ENCODE measurements around the gene IL26. TPM values are rescaled to one million over a fixed set of nuclear protein-coding genes. Genes with fewer than 3 reads are reported as not detected.
"Not testable (repeated sequence)": the region's sequence is repeated elsewhere in the genome, so short reads cannot be mapped to it uniquely, and the experiment has no call there.

IL26 gene
- total and polyA plus RNA-seq, 5 donors: not detected

- intact Hi-C loops (cut with DNase I): loop anchor here in 3 of 4 donors (5.0 kb wide), 1 partner anchor 93 kb away; no protein-coding TSS in a partner anchor
- ATAC-seq (no peak), DNase-seq (no peak)
- no peaks in the 10 kb centered on the region for H3K9me3 ChIP-seq (ENCODE audit: control insufficient read depth, low read length)
- 70% methylated on average over 3 of the region's 3 CpGs for WGBS
- no peak overlapping the region for H3K4me3 ChIP-seq (ENCODE audit: low read length)
- no peak overlapping the region for H3K27ac ChIP-seq (ENCODE audit: low read length)
- H3K4me1 ChIP-seq (ENCODE audit: control insufficient read depth, insufficient read depth, low read length): no peaks in the 10 kb centered on the region
- H3K27me3 ChIP-seq (ENCODE audit: control insufficient read depth, insufficient read depth): no peaks in the 10 kb centered on the region
Measured at GRCh38 chr12:68224613-68225285, 861 bp downstream of the IL26 start.

DNA sequence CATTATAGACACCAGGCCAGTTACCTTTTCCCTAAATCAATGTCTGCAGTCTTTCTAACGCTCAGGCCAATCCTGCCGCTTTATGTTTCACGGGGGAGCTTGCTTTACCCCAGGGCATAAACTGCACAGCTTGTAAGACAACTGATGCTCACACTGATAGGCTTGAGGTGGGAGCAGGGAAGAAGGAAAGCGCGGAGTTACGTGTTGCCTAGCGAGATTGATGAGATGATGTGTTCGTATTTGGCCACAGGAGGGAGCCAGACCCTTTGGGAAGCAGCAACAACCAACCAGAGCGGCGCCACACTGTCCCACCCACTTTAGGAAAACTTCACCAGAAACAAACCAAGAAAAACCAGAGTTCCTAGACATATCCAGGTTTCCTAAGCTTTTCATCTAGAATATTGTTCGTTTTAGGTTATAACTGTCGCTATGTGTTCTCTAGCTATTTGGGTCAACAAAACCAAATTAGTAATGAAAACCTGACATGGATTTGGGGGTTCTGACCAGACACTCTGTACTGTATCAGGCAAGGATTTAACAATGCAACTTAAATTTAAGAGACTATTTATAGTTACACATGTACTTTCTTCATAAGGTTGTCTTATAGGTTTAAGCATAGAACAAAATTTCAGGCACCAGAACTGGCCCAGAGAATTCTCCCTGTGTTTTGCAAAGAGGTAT lies 2.4 kb downstream of the IL26 start:
- H3K27me3 ChIP-seq (ENCODE audit: control insufficient read depth, insufficient read depth): no peaks in the 10 kb centered on the region
- ATAC-seq: peak; percentile 97 to 98
- H3K9me3 ChIP-seq (ENCODE audit: control insufficient read depth, low read length): no peaks in the 10 kb centered on the region
- DNase-seq: peak; percentile 75 to 89 (median 82)
- H3K4me3 ChIP-seq (ENCODE audit: low read length): no peak overlapping the region
- no peaks in the 10 kb centered on the region for H3K4me1 ChIP-seq (ENCODE audit: control insufficient read depth, insufficient read depth, low read length)
- WGBS: 2% methylated on average over 12 of the region's 12 CpGs
- H3K27ac ChIP-seq (ENCODE audit: low read length): no peak overlapping the region
- intact Hi-C loops (cut with DNase I): loop anchor here in 3 of 4 donors (5.0 kb wide), 1 partner anchor 94 kb away; no protein-coding TSS in a partner anchor

DNA sequence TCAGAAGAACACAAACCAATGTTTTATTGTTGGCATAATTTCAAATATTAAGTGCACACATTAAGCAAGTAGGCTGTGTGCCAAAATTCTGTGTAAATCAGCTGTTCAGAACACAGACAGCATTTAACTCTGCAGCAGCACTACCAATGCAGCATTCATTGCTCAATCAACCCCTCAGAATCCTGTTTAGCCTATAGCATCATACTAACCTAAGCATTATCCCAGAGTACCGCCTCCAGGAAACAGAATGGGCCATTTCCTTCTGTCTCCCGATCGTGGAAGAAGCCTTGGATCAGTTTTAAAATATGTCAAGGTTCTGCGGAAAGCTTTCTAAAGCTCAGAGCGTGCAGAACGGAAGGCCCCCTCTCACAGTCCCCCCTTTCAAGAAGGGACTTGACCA lies 3.3 kb downstream of the IL26 start:
- Histone ChIP-seq H3K27me3 (ENCODE audit: control insufficient read depth, insufficient read depth) (no peaks in the 10 kb centered on the region), H3K4me1 (ENCODE audit: control insufficient read depth, insufficient read depth, low read length) (no peaks in the 10 kb centered on the region), H3K27ac (ENCODE audit: low read length) (no peak overlapping the region), H3K9me3 (ENCODE audit: control insufficient read depth, low read length) (no peaks in the 10 kb centered on the region), H3K4me3 (ENCODE audit: low read length) (no peak overlapping the region)
- DNase-seq: no peak
- intact Hi-C loops (cut with DNase I): loop anchor here in 3 of 4 donors (5.0 kb wide), 1 partner anchor 95 kb away; no protein-coding TSS in a partner anchor
- ATAC-seq: peak in 1 of 2 donors; percentile 47
- 26% methylated on average over 6 of the region's 6 CpGs for WGBS

DNA sequence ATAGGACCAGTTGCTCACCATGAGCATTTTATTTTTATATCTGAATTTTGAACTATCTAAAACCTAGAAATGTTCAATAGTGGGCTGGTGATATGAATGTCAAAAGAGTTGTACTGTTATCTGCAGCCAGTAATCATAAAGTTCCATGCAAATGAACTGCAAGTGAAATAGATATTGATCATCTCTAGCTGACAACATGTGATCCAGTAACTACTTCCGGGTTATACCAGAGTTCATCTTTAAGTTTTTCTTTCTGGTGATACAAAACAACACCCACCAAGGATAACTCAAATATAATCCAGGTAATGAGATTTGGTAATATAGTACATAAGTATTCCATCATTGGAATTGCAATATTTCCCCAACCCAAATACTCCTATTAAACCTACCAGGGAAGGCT lies 4.1 kb downstream of the IL26 start:
- Histone ChIP-seq H3K4me1 (ENCODE audit: control insufficient read depth, insufficient read depth, low read length) (no peaks in the 10 kb centered on the region), H3K27me3 (ENCODE audit: control insufficient read depth, insufficient read depth) (no peaks in the 10 kb centered on the region), H3K9me3 (ENCODE audit: control insufficient read depth, low read length) (no peaks in the 10 kb centered on the region), H3K27ac (ENCODE audit: low read length) (no peak overlapping the region), H3K4me3 (ENCODE audit: low read length) (no peak overlapping the region)
- intact Hi-C loops (cut with DNase I): loop anchor here (2.0 to 5.0 kb wide), 2 partner anchors 95 to 96 kb away; no protein-coding TSS in a partner anchor
- DNase-seq (no peak), ATAC-seq (no peak)
- WGBS: 91% methylated on average over 1 of the region's 1 CpG

- Histone ChIP-seq H3K9me3 (ENCODE audit: control insufficient read depth, low read length) (no peaks in the 10 kb centered on the region), H3K27ac (ENCODE audit: low read length) (no peak overlapping the region), H3K4me1 (ENCODE audit: control insufficient read depth, insufficient read depth, low read length) (no peaks in the 10 kb centered on the region), H3K27me3 (ENCODE audit: control insufficient read depth, insufficient read depth) (peaks cover 4% of the 10 kb centered on the region), H3K4me3 (ENCODE audit: low read length) (no peak overlapping the region)
- ATAC-seq: no peak
- intact Hi-C loops (cut with DNase I): no loop called here
- WGBS: 76% methylated on average over 2 of the region's 2 CpGs
- no peak for DNase-seq
Measured at GRCh38 chr12:68210875-68211274, 14.7 kb downstream of the IL26 start.

- H3K27me3 ChIP-seq (ENCODE audit: control insufficient read depth, insufficient read depth); H3K4me1 ChIP-seq (ENCODE audit: control insufficient read depth, insufficient read depth, low read length); H3K4me3 ChIP-seq (ENCODE audit: low read length); H3K9me3 ChIP-seq (ENCODE audit: control insufficient read depth, low read length); DNase-seq; H3K27ac ChIP-seq (ENCODE audit: low read length); intact Hi-C loops (cut with DNase I); ATAC-seq: not testable (repeated sequence)
- WGBS: 52% methylated on average over 12 of the region's 12 CpGs
Measured at GRCh38 chr12:68209048-68209728, 16.4 kb downstream of the IL26 start.

DNA sequence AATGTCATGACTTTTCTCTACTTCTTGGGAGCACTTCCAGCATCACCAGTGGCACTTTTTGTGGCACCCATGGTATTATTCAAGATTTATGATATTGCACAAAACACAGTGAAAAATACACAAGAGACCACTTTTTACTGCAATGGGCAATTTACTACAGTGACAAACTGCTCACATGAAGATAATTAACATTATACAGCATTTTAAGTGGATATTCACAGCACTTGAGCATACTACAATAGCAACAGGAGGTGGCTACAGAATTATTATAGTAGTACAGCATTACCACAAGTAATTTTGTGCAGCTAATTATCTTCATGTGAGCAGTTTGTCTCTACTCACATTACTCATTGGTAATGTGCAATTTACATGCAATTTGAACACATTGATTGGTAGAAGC lies 18.3 kb downstream of the IL26 start:
- DNase-seq (no peak), ATAC-seq (no peak)
- Histone ChIP-seq H3K4me1 (ENCODE audit: control insufficient read depth, insufficient read depth, low read length) (no peaks in the 10 kb centered on the region), H3K9me3 (ENCODE audit: control insufficient read depth, low read length) (no peaks in the 10 kb centered on the region), H3K27ac (ENCODE audit: low read length) (no peak overlapping the region), H3K27me3 (ENCODE audit: control insufficient read depth, insufficient read depth) (peaks cover 4% of the 10 kb centered on the region), H3K4me3 (ENCODE audit: low read length) (no peak overlapping the region)
- intact Hi-C loops (cut with DNase I): no loop called here

GRCh38 chr12:68206446-68206845 lies 19.2 kb downstream of the IL26 start:
- no peaks in the 10 kb centered on the region for H3K9me3 ChIP-seq (ENCODE audit: control insufficient read depth, low read length)
- intact Hi-C loops (cut with DNase I): no loop called here
- H3K27ac ChIP-seq (ENCODE audit: low read length): no peak overlapping the region
- ATAC-seq (no peak), DNase-seq (no peak)
- no peaks in the 10 kb centered on the region for H3K4me1 ChIP-seq (ENCODE audit: control insufficient read depth, insufficient read depth, low read length)
- no peak overlapping the region for H3K4me3 ChIP-seq (ENCODE audit: low read length)
- 41% methylated on average over 1 of the region's 1 CpG for WGBS
- peaks cover 4% of the 10 kb centered on the region for H3K27me3 ChIP-seq (ENCODE audit: control insufficient read depth, insufficient read depth)

GRCh38 chr12:68203460-68203875 lies 22.1 kb downstream of the IL26 start:
- H3K4me3 ChIP-seq (ENCODE audit: low read length): no peak overlapping the region
- no peaks in the 10 kb centered on the region for H3K4me1 ChIP-seq (ENCODE audit: control insufficient read depth, insufficient read depth, low read length)
- H3K27ac ChIP-seq (ENCODE audit: low read length): no peak overlapping the region
- peaks cover 4% of the 10 kb centered on the region for H3K27me3 ChIP-seq (ENCODE audit: control insufficient read depth, insufficient read depth)
- DNase-seq (no peak), ATAC-seq (no peak)
- no peaks in the 10 kb centered on the region for H3K9me3 ChIP-seq (ENCODE audit: control insufficient read depth, low read length)
- 21% methylated on average over 5 of the region's 5 CpGs for WGBS
- intact Hi-C loops (cut with DNase I): no loop called here

DNA sequence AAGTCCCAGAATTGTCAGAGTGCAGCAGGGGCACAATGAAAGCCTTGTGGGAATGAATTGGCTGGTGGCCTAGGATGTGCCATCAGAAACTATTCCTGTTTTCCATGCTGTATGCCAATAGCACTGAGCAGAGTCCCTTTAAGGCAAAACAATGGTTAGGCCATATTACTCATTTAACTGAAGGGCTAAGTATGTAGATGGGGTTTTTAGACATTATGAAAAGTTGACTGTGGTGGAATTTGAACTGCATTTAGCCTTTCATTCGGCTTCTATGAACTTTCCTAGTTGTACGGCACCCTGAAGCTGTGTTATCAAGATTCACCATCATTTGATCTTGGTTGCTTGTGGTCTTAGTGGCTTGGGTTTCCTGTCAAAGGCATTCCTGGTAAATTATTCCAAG lies 24.8 kb downstream of the IL26 start:
- intact Hi-C loops (cut with DNase I): no loop called here
- no peaks in the 10 kb centered on the region for H3K27me3 ChIP-seq (ENCODE audit: control insufficient read depth, insufficient read depth)
- no peaks in the 10 kb centered on the region for H3K9me3 ChIP-seq (ENCODE audit: control insufficient read depth, low read length)
- ATAC-seq (no peak), DNase-seq (no peak)
- H3K4me3 ChIP-seq (ENCODE audit: low read length): no peak overlapping the region
- no peak overlapping the region for H3K27ac ChIP-seq (ENCODE audit: low read length)
- WGBS: 72% methylated on average over 2 of the region's 2 CpGs
- H3K4me1 ChIP-seq (ENCODE audit: control insufficient read depth, insufficient read depth, low read length): no peaks in the 10 kb centered on the region

DNA sequence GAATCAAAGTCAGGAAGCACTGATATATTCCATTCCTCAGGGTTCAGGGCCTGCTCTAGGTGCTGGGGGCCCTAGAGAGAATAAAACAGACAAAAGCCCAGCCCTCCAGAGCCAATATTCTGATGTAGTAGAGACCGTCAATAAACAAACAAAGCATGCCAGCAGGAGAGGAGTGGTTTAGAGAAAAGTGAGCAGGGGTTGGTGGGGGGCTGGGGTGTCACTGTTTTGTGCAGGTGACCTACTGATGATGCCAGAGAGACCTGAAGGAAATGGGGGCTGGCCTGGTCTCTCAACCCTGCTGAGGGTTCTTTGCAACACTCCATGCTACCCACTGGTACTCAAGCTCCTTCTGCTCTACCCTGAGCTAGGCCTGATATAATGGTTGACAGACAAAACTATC lies 26.5 kb downstream of the IL26 start:
- Histone ChIP-seq H3K27ac (ENCODE audit: low read length) (no peak overlapping the region), H3K4me1 (ENCODE audit: control insufficient read depth, insufficient read depth, low read length) (no peaks in the 10 kb centered on the region), H3K9me3 (ENCODE audit: control insufficient read depth, low read length) (no peaks in the 10 kb centered on the region), H3K27me3 (ENCODE audit: control insufficient read depth, insufficient read depth) (no peaks in the 10 kb centered on the region), H3K4me3 (ENCODE audit: low read length) (no peak overlapping the region)
- no peak for DNase-seq
- intact Hi-C loops (cut with DNase I): no loop called here
- no peak for ATAC-seq
- WGBS: 94% methylated on average over 1 of the region's 1 CpG
